GM19351 (cell line): ENCODE measurements around the gene WASF3.

Experiments
- ATAC-seq: cut with Tn5 transposase; IDR thresholded peaks from one replicate; pipeline ENCODE4 v1.9.1; 2021; ENCODE audit warnings: mild to moderate bottlenecking, moderate library complexity; ENCODE audit not compliant: unreplicated experiment

WASF3 gene

GRCh38 chr13:26557393-26558073, at the start of gene WASF3:
WASF3 (plus strand) TSS chr13:26557683; CDS start chr13:26642271, 84,588 bp downstream.
- peak; percentile 94 for ATAC-seq

GRCh38 chr13:26508885-26509284, 48.6 kb upstream of the WASF3 start:
- no peak for ATAC-seq

GRCh38 chr13:26509491-26509890, 48.0 kb upstream of the WASF3 start:
- ATAC-seq = no peak

GRCh38 chr13:26513931-26514330, 43.6 kb upstream of the WASF3 start:
- no peak for ATAC-seq

- no peak for ATAC-seq
These were observed 41.8 kb upstream of the WASF3 start for GRCh38 chr13:26515721-26516120.

GRCh38 chr13:26517936-26518335, 39.5 kb upstream of the WASF3 start:
- no peak for ATAC-seq

- ATAC-seq = no peak
These were observed 39.0 kb upstream of the WASF3 start for GRCh38 chr13:26518451-26518959.

- no peak for ATAC-seq
These were observed 34.9 kb upstream of the WASF3 start for GRCh38 chr13:26522571-26522970.

GRCh38 chr13:26523007-26523406, 34.5 kb upstream of the WASF3 start:
- no peak for ATAC-seq

- ATAC-seq = no peak
These were observed 32.0 kb upstream of the WASF3 start for GRCh38 chr13:26525528-26525927.

- no peak for ATAC-seq
These were observed 30.7 kb upstream of the WASF3 start for GRCh38 chr13:26526702-26527216.

GRCh38 chr13:26528527-26528926, 29.0 kb upstream of the WASF3 start:
- no peak for ATAC-seq

GRCh38 chr13:26529441-26529840, 28.0 kb upstream of the WASF3 start:
- no peak for ATAC-seq

GRCh38 chr13:26531742-26532141, 25.7 kb upstream of the WASF3 start:
- ATAC-seq = no peak

GRCh38 chr13:26534036-26534726, 23.3 kb upstream of the WASF3 start:
- no peak for ATAC-seq

GRCh38 chr13:26538363-26539317, 18.8 kb upstream of the WASF3 start:
- ATAC-seq = no peak

GRCh38 chr13:26539738-26540292, 17.7 kb upstream of the WASF3 start:
- ATAC-seq = no peak

- no peak for ATAC-seq
These were observed 17.1 kb upstream of the WASF3 start for GRCh38 chr13:26540334-26540733.

- no peak for ATAC-seq
These were observed 16.4 kb upstream of the WASF3 start for GRCh38 chr13:26541041-26541440.

- ATAC-seq = no peak
These were observed 15.6 kb upstream of the WASF3 start for GRCh38 chr13:26541678-26542568.
